Measurements from ENCODE around the gene KLF7.

The KLF7 gene

GRCh38 chr2:207166349-207167098 is 776 bp upstream of the KLF7 start:
- DNase-seq = peak; percentile 80

- DNase-seq = peak; percentile 99
Measured at GRCh38 chr2:207166039-207166348, 246 bp upstream of the KLF7 start.

GRCh38 chr2:207164006-207164831 is 1.5 kb downstream of the KLF7 start:
- peak; percentile 55 for DNase-seq

GRCh38 chr2:207163756-207164005 is 2.1 kb downstream of the KLF7 start:
- no peak for DNase-seq

- peak; percentile 25 for DNase-seq
Measured at GRCh38 chr2:207163053-207163755, 2.5 kb downstream of the KLF7 start.

GRCh38 chr2:207162316-207162715 is 3.4 kb downstream of the KLF7 start:
- no peak for DNase-seq

GRCh38 chr2:207161247-207162123 is 4.3 kb downstream of the KLF7 start:
- DNase-seq = no peak

- no peak for DNase-seq
Measured at GRCh38 chr2:207160115-207160514, 5.6 kb downstream of the KLF7 start.

- DNase-seq = no peak
Measured at GRCh38 chr2:207159002-207159401, 6.7 kb downstream of the KLF7 start.

- DNase-seq = no peak
Measured at GRCh38 chr2:207157731-207158130, 8.0 kb downstream of the KLF7 start.

- DNase-seq = no peak
Measured at GRCh38 chr2:207157162-207157481, 8.6 kb downstream of the KLF7 start.

- DNase-seq = no peak
Measured at GRCh38 chr2:207156451-207157161, 9.1 kb downstream of the KLF7 start.

GRCh38 chr2:207155516-207156444 is 10.0 kb downstream of the KLF7 start:
- no peak for DNase-seq

GRCh38 chr2:207154556-207155510 is 10.9 kb downstream of the KLF7 start:
- no peak for DNase-seq

- no peak for DNase-seq
Measured at GRCh38 chr2:207153266-207153975, 12.3 kb downstream of the KLF7 start.

GRCh38 chr2:207151048-207151447 is 14.7 kb downstream of the KLF7 start:
- DNase-seq = no peak

GRCh38 chr2:207150284-207150683 is 15.5 kb downstream of the KLF7 start:
- no peak for DNase-seq

- no peak for DNase-seq
Measured at GRCh38 chr2:207149249-207150213, 16.2 kb downstream of the KLF7 start.

All from CD4-positive, alpha-beta T cell treated with Interleukin-15 for 1 hour (primary cell).